ENCODE measurements around the gene ANKS1B.
"Not testable (repeated sequence)": the region's sequence is repeated elsewhere in the genome, so short reads cannot be mapped to it uniquely, and the experiment has no call there.

ANKS1B gene

DNA sequence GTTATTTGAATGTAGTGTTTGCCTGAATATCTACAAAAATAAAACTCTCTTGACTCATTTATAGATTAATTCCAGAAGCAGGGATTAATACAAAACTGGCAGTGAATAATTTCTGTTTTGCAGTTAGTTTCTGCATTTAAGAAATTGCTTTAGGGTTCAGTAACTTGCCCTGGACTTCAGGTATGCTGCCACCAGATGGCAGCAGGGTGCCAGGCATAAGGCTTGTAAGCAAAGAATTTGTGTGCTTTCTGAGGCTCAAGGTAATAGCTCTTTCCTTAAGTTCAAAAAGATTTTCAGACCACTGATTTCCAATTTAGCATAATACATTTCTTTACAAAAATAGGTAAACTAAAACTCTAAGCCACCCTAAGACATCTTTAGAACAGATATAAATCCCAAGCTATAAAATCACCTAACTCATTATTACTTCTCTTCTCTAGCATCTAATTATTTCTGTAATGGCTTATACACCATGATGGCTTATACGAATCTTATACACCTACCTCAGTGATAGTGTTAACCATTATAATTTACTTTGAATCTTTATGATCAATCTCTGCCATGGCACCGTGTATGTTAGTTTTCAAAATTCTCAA is 941.3 kb downstream of the ANKS1B start:
- TF ChIP-seq, protein P1, sequence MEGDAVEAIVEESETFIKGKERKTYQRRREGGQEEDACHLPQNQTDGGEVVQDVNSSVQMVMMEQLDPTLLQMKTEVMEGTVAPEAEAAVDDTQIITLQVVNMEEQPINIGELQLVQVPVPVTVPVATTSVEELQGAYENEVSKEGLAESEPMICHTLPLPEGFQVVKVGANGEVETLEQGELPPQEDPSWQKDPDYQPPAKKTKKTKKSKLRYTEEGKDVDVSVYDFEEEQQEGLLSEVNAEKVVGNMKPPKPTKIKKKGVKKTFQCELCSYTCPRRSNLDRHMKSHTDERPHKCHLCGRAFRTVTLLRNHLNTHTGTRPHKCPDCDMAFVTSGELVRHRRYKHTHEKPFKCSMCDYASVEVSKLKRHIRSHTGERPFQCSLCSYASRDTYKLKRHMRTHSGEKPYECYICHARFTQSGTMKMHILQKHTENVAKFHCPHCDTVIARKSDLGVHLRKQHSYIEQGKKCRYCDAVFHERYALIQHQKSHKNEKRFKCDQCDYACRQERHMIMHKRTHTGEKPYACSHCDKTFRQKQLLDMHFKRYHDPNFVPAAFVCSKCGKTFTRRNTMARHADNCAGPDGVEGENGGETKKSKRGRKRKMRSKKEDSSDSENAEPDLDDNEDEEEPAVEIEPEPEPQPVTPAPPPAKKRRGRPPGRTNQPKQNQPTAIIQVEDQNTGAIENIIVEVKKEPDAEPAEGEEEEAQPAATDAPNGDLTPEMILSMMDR (IDR thresholded peaks at IDR 0.05; ENCODE audit: control insufficient read depth, extremely low read depth, insufficient read depth) = peak; percentile 93
- peak; percentile 18 for DNase-seq (ENCODE audit: low read depth)
- H3K4me3 ChIP-seq (ENCODE audit: low read depth, low read length) = no peak overlapping the region

DNA sequence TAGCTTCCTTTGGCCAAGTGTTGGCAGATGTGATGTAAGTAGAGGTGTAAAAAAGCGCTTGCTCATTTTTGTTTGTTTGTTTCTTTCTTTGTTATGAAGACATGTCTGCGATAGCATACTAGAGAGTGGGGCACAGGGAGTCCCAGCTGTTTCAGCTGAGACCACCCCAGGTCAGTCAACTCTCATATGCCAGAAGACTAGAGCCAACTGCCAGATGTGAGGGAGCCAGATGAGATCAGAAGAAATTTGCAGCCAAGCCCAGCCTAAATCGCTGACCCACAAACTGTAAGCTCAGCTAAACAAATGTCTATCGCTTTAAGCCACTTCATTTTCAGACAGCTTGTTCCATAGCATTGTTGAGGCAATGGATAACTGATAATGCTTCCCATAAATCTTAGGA is 942.5 kb downstream of the ANKS1B start:
- DNase-seq (ENCODE audit: low read depth) = no peak
- H3K4me3 ChIP-seq (ENCODE audit: low read depth, low read length) = no peak overlapping the region

DNA sequence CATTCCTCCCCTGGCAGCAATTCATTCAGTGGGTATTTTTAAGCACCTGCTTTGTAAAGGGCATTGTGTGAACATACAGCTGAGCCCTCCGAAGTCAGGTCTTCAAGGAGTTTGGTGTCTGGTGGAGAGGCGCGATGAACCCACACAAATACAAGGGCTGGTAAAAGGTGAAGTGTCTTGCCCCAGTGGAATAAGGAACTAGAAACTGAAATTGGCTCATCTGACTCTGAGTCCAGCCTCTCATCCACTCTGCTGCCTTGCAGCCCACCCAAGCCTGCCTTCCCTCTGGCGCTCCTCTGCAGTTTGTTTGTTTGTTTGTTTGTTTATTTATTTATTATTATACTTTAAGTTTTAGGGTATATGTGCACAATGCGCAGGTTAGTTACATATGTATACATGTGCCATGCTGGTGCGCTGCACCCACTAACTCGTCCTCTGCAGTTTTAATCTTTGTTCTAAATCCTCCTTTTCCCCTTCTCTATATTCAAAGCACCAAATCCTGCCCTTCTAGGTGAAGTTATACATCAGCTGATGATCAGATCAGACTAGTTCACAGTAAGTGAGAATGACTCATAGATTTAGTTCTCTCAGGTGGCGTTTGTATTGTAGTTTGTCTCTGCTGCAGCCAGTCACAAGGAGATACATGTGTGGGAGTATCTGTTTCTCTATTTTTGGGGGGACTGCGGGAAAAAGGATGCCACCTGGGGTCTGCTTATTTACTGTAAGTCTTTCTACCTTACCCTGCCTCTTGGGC is 945.2 kb downstream of the ANKS1B start:
- DNase-seq (ENCODE audit: low read depth) = no peak
- H3K4me3 ChIP-seq (ENCODE audit: low read depth, low read length) = no peak overlapping the region
- TF ChIP-seq, protein P1 (IDR thresholded peaks at IDR 0.05; ENCODE audit: control insufficient read depth, extremely low read depth, insufficient read depth) = no peak

More for the DNA sequence above, 942.5 kb downstream of the ANKS1B start:
- TF ChIP-seq, protein P1 (IDR thresholded peaks at IDR 0.05; ENCODE audit: control insufficient read depth, extremely low read depth, insufficient read depth) = no peak

DNA sequence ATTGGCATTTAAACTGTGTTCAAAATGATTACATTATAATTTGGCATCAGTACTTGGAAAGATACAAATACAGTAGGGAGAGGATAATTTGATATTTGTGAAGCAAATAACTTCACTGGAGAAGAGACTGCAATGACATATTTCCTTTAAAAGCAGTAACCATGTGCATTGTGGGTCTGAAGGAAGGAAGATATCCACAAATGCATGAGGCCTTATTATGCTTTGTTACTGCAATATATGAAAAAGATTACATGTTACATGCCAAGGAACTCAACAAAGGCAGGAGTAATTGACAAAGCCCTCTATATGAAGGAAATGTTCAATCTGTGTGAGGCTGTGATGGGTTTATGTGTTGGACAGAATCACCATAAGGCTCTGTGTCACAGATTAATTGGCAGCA is 948.2 kb downstream of the ANKS1B start:
- TF ChIP-seq, protein P1 (IDR thresholded peaks at IDR 0.05; ENCODE audit: control insufficient read depth, extremely low read depth, insufficient read depth) = no peak
- DNase-seq (ENCODE audit: low read depth) = no peak
- no peak overlapping the region for H3K4me3 ChIP-seq (ENCODE audit: low read depth, low read length)

DNA sequence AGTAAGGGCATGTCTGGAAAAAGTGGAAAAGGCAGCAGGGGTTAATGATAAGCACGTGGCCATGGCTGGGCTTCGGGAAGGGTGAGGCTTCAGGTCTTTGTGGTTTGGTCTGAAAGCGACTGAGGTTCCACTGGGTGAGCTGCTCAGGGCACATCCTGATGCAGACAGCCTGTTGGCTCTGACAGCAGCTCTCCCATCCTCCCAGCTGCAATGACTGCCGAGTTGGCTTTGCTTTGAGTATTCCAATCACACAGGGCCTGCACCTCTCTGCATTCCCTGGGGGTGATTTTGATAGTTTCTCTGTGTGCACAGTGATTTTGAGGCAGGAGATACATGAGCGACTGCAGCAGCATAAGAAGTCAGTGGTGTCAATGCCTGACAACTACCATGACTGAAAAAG is 948.9 kb downstream of the ANKS1B start:
- DNase-seq (ENCODE audit: low read depth) = no peak
- H3K4me3 ChIP-seq (ENCODE audit: low read depth, low read length) = no peak overlapping the region
- TF ChIP-seq, protein P1 (IDR thresholded peaks at IDR 0.05; ENCODE audit: control insufficient read depth, extremely low read depth, insufficient read depth) = no peak

DNA sequence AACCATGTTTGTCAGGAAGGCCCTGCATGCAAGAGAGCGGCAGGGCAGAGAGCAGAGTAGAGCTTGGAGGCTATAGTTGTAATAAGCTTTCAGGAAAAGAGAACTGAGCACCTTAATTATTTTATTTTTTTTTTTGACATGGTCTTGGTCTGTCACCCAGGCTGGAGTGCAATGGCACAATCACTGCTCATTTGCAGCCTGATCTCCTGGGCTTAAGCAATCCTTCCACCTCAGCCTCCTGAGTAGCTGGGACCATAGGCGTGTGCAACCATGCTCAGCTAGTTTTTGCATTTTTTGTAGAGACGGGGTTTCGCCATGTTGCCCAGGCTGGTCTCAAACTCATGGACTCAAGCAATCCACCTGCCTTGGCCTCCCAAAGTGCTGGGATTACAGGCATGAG is 950.5 kb downstream of the ANKS1B start:
- not testable (repeated sequence) for H3K4me3 ChIP-seq (ENCODE audit: low read depth, low read length); DNase-seq (ENCODE audit: low read depth)

DNA sequence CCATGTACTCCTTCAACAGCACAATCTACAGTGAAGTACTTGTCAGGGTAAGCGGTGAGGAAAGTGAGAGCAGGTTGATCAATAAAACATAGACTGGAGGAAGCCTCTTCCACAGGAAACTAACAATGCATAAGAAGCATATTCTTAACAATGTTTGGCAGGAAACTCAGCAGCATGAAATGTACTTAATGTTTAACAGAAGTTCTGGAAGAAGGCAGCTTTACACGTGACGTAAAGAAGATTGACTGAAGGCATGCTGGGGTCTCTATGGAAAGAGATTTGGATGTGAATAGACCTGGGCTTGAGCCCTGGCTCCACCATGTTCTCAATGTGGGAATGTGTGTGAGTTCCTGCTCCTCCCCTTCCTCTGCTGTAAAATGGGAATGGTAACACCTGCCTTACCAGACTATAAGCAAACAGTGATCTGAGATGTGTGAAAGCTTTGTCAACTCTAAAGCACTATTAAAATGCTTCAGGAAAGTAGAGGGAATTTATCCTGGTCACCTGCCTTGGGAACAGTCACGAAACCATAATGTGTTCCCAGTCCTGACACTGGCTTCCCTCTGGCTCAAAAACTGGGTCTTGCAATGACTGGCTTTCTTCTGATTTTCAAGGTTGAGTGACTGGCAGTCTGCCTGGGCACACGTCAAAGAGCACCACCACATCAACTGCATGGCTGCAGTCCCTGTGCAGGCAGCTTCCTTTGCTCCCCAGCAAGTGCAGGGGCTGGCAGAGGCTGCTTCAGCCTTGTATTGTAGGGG is 955.0 kb downstream of the ANKS1B start:
- no peak overlapping the region for H3K4me3 ChIP-seq (ENCODE audit: low read depth, low read length)
- TF ChIP-seq, protein P1 (IDR thresholded peaks at IDR 0.05; ENCODE audit: control insufficient read depth, extremely low read depth, insufficient read depth) = no peak
- DNase-seq (ENCODE audit: low read depth) = peak; percentile 36
